ENCODE data around the gene MAP1S. TPM values are rescaled to one million over a fixed set of nuclear protein-coding genes. Genes with fewer than 3 reads are reported as not detected.
"Not testable (repeated sequence)": the region's sequence is repeated elsewhere in the genome, so short reads cannot be mapped to it uniquely, and the experiment has no call there.

Gene MAP1S
- total RNA-seq, 1 donor from 2014 or later: 93.4 TPM

DNA sequence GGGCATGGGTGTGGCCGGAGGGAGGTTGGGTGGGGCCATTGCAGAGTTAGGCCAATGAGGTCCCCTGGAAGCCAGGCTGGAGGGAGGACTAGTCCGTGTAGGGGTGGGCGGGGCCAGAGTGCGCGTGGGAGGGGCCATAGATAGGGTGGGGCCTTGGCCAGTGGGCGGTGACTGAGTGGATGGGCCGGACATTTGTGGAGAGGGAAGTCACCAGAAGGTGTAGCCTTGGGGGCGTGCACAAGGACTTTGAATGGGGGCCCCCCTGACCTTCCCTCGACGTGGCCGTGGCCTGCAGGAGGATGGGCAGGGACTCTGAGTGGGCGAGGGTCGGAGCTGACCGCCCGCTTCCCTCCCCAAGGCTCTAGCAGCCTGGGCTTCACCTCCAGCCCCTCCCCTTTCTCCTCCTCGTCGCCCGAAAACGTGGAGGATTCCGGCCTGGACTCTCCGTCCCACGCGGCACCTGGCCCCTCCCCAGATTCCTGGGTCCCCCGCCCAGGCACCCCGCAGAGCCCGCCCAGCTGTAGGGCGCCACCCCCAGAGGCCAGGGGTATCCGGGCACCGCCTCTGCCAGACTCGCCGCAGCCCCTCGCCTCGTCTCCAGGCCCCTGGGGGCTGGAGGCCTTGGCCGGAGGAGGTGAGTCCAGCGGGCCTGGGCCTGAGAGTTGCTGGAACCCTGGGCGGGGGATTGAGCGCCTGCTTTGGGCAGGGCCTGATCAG lies 59.1 kb downstream of the MAP1S start:
- Mint-ChIP-seq H3K4me3 (no peak overlapping the region), H3K9me3 (no peaks in the 10 kb centered on the region), H3K27me3 (ENCODE audit: low read depth) (peaks cover 8% of the 10 kb centered on the region), H3K36me3 (ENCODE audit: low read depth) (no peaks in the 10 kb centered on the region), H3K27ac (ENCODE audit: unreplicated experiment) (no peak overlapping the region), H3K4me1 (peaks cover 10% of the 10 kb centered on the region)
- TF ChIP-seq, protein P1, sequence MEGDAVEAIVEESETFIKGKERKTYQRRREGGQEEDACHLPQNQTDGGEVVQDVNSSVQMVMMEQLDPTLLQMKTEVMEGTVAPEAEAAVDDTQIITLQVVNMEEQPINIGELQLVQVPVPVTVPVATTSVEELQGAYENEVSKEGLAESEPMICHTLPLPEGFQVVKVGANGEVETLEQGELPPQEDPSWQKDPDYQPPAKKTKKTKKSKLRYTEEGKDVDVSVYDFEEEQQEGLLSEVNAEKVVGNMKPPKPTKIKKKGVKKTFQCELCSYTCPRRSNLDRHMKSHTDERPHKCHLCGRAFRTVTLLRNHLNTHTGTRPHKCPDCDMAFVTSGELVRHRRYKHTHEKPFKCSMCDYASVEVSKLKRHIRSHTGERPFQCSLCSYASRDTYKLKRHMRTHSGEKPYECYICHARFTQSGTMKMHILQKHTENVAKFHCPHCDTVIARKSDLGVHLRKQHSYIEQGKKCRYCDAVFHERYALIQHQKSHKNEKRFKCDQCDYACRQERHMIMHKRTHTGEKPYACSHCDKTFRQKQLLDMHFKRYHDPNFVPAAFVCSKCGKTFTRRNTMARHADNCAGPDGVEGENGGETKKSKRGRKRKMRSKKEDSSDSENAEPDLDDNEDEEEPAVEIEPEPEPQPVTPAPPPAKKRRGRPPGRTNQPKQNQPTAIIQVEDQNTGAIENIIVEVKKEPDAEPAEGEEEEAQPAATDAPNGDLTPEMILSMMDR (conservative IDR thresholded peaks at IDR 0.05): no peak
- peak; percentile 50 for DNase-seq (ENCODE audit: low read depth, low spot score)

DNA sequence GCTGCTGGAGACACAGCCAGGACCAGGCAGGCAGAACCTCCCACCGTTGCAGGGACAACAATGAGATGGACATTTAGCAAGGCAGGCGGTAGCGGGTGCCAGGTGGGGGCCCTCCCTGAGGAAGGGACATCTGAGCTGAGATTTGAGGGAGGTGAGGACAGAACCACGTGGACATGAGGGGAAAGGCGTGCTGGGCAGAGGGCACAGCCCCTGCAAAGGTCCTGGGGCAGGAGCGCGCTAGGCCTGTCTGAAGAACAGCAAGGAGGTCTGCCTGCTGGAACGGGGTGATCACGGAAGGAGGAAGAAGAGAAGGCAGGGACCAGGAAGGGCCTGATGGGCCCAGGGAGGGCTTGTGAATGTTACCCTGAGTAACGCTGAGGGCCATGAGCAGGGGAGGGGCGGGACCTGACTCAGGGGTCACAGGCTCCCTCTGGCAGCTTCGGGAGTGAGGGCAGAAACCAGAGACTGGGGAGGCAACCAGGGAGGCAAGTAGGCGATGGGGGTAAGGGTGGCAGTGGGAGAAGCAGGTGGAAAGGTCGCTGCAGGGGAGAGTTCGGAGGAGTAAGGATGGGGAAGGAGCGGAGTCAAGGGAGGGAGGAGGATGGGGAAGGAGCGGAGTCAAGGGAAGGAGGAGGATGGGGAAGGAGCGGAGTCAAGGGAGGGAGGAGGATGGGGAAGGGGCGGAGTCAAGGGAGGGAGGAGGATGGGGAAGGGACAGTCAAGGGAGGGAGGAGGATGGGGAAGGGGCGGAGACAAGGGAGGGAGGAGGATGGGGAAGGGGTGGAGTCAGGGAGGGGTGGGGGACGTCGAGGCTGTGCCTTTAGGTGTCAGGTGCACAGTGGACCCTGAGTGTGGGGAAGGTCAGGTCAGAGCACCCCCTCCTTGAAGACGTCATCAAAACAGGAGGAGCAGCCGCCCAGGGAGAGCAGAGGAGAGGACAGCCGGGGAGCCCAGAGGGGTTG lies 60.0 kb downstream of the MAP1S start:
- TF ChIP-seq, protein P1 (conservative IDR thresholded peaks at IDR 0.05): no peak
- peaks cover 8% of the 10 kb centered on the region for H3K27me3 Mint-ChIP-seq (ENCODE audit: low read depth)
- peaks cover 11% of the 10 kb centered on the region for H3K4me1 Mint-ChIP-seq
- H3K36me3 Mint-ChIP-seq (ENCODE audit: low read depth): no peaks in the 10 kb centered on the region
- no peak overlapping the region for H3K27ac Mint-ChIP-seq (ENCODE audit: unreplicated experiment)
- DNase-seq (ENCODE audit: low read depth, low spot score): peak; percentile 20
- H3K4me3 Mint-ChIP-seq: no peak overlapping the region
- no peaks in the 10 kb centered on the region for H3K9me3 Mint-ChIP-seq

DNA sequence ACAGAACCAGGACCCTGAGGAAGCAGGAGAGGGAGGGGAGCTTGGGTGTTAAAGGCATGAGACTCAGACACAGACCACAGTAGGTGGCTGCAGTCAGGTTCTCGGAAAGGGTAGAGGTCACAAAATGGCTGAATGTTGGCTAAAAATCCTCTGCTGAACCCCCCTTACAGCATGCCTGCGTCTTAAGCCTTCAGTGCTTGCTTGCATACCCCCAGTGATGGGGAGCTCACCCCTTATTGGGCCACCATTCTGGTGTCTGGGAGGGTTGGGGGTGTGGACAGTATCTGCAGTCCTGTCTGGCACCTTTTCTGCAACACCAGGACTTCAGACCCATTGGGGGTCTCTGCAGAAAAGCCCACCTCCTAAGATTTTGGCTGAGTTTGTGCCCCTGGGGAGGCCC lies 61.5 kb downstream of the MAP1S start:
- TF ChIP-seq, protein P1 (conservative IDR thresholded peaks at IDR 0.05): no peak
- no peak overlapping the region for H3K4me3 Mint-ChIP-seq
- H3K4me1 Mint-ChIP-seq: peaks cover 11% of the 10 kb centered on the region
- peaks cover 6% of the 10 kb centered on the region for H3K27me3 Mint-ChIP-seq (ENCODE audit: low read depth)
- H3K27ac Mint-ChIP-seq (ENCODE audit: unreplicated experiment): no peak overlapping the region
- no peak for DNase-seq (ENCODE audit: low read depth, low spot score)
- H3K9me3 Mint-ChIP-seq: no peaks in the 10 kb centered on the region
- H3K36me3 Mint-ChIP-seq (ENCODE audit: low read depth): no peaks in the 10 kb centered on the region

DNA sequence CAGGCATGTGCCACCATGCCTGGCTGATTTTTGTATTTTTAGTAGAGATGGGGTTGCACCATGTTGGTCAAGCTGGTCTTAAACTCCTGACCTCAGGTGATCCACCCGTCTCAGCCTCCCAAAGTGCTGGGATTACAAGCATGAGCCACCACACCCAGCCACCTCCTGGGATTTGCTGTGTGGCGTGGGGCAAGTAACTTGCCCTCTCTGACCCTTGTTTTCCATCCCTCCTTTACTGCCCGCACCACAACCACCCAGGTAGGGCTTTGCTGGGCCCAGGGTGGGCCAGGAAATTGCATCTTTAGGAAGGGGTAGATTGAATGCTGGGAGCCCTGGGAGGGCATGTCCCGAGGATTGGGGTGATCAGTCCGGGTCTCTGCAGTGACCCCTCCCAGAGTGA lies 64.4 kb downstream of the MAP1S start:
- H3K4me1 Mint-ChIP-seq: peaks cover 11% of the 10 kb centered on the region
- H3K4me3 Mint-ChIP-seq; H3K36me3 Mint-ChIP-seq (ENCODE audit: low read depth); H3K9me3 Mint-ChIP-seq; H3K27me3 Mint-ChIP-seq (ENCODE audit: low read depth); DNase-seq (ENCODE audit: low read depth, low spot score); H3K27ac Mint-ChIP-seq (ENCODE audit: unreplicated experiment): not testable (repeated sequence)

Other genes starting within 250 kb of the MAP1S start
- gene SLC27A1, start 249.0 kb upstream of the MAP1S start, total RNA-seq: 17.4 and 17.9 TPM in 2 replicates
- gene PGLS, start 207.8 kb upstream of the MAP1S start, total RNA-seq: 91.2 and 99.7 TPM in 2 replicates
- 78.4 and 81.7 TPM in 2 replicates for gene COLGALT1, start 163.8 kb upstream of the MAP1S start, total RNA-seq
- gene UNC13A, start 31.1 kb upstream of the MAP1S start, total RNA-seq: 5.7 and 6.4 TPM in 2 replicates
- gene FCHO1, start 32.0 kb downstream of the MAP1S start, total RNA-seq: 10.8 and 12.2 TPM in 2 replicates
- not detected in 2 replicates for gene B3GNT3, start 75.7 kb downstream of the MAP1S start, total RNA-seq
- gene INSL3, start 102.0 kb downstream of the MAP1S start, total RNA-seq: not detected in 2 replicates
- 1.3 and 1.6 TPM in 2 replicates for gene JAK3, start 128.5 kb downstream of the MAP1S start, total RNA-seq
- gene RPL18A, start 140.4 kb downstream of the MAP1S start, total RNA-seq: 2,184 and 2,260 TPM in 2 replicates
- not detected in 2 replicates for gene SLC5A5, start 152.5 kb downstream of the MAP1S start, total RNA-seq
- 122 and 126 TPM in 2 replicates for gene CCDC124, start 213.5 kb downstream of the MAP1S start, total RNA-seq
- gene KCNN1, start 247.6 kb downstream of the MAP1S start, total RNA-seq: 6.2 and 6.5 TPM in 2 replicates

Data from neural crest cell (in vitro differentiated cells).